Stimulated activated naive CD4-positive, alpha-beta T cell treated with Interleukin-2 at 50 U/mL for 16 hours (primary cell): ENCODE results near the gene AATF.
A peak's percentile ranks its signal among the peaks of the same experiment; 100 is the strongest.
"Not testable (repeated sequence)": the region's sequence is repeated elsewhere in the genome, so short reads cannot be mapped to it uniquely, and the experiment has no call there.

Experiments used
- DNase-seq: peaks from one replicate; lab custom pipeline; 2025; lab: John Stamatoyannopoulos, UW

The AATF gene

GRCh38 chr17:37047631-37048104, 98.9 kb downstream of the AATF start:
- DNase-seq = peak; percentile 65

GRCh38 chr17:37048811-37049210, 100.1 kb downstream of the AATF start:
- no peak for DNase-seq

GRCh38 chr17:37050920-37051319, 102.2 kb downstream of the AATF start:
- no peak for DNase-seq

GRCh38 chr17:37051381-37051780, 102.6 kb downstream of the AATF start:
- DNase-seq = no peak

- no peak for DNase-seq
Measured at GRCh38 chr17:37051833-37052232, 103.1 kb downstream of the AATF start.

- no peak for DNase-seq
Measured at GRCh38 chr17:37052450-37052849, 103.7 kb downstream of the AATF start.

- no peak for DNase-seq
Measured at GRCh38 chr17:37054894-37055293, 106.1 kb downstream of the AATF start.

GRCh38 chr17:37056622-37057021, 107.9 kb downstream of the AATF start:
- no peak for DNase-seq

GRCh38 chr17:37059493-37059892, 110.7 kb downstream of the AATF start:
- DNase-seq = no peak

- DNase-seq = no peak
Measured at GRCh38 chr17:37060094-37060493, 111.3 kb downstream of the AATF start.

- DNase-seq = no peak
Measured at GRCh38 chr17:37060928-37061327, 112.2 kb downstream of the AATF start.

- DNase-seq = no peak
Measured at GRCh38 chr17:37062021-37062420, 113.3 kb downstream of the AATF start.

GRCh38 chr17:37064206-37064605, 115.5 kb downstream of the AATF start:
- DNase-seq = no peak

GRCh38 chr17:37064956-37065355, 116.2 kb downstream of the AATF start:
- no peak for DNase-seq

GRCh38 chr17:37065486-37066321, 117.0 kb downstream of the AATF start:
- no peak for DNase-seq

GRCh38 chr17:37066322-37067255, 117.8 kb downstream of the AATF start:
- no peak for DNase-seq

GRCh38 chr17:37067555-37068111, 118.9 kb downstream of the AATF start:
- no peak for DNase-seq

GRCh38 chr17:37068266-37068665, 119.5 kb downstream of the AATF start:
- no peak for DNase-seq

GRCh38 chr17:37069087-37069486, 120.3 kb downstream of the AATF start:
- DNase-seq = no peak

- not testable (repeated sequence) for DNase-seq
Measured at GRCh38 chr17:37073464-37073863, 124.7 kb downstream of the AATF start.

GRCh38 chr17:37079065-37079708, 130.4 kb downstream of the AATF start:
- no peak for DNase-seq

- DNase-seq = no peak
Measured at GRCh38 chr17:37079735-37080134, 131.0 kb downstream of the AATF start.
